Breast epithelium (tissue), 3 donors: Measurements from ENCODE around the gene CLCA2.

Experiments
- POLR2A ChIP-seq: fragments of 450-650 bp; IDR thresholded peaks from one replicate; pipeline ENCODE4 v1.6.1; 2016; ENCODE audit warnings: antibody characterized with exemption, mild to moderate bottlenecking, moderate library complexity
- TF ChIP-seq, protein P1 (sequence below), 3 donors: fragments of 450-650 bp; IDR thresholded peaks; one replicate each; pipeline ENCODE4 v1.5.1; 2016 to 2017; ENCODE audit warnings: antibody characterized with exemption in 3 of 3, mild to moderate bottlenecking in 3 of 3, moderate library complexity in 3 of 3

DNA sequence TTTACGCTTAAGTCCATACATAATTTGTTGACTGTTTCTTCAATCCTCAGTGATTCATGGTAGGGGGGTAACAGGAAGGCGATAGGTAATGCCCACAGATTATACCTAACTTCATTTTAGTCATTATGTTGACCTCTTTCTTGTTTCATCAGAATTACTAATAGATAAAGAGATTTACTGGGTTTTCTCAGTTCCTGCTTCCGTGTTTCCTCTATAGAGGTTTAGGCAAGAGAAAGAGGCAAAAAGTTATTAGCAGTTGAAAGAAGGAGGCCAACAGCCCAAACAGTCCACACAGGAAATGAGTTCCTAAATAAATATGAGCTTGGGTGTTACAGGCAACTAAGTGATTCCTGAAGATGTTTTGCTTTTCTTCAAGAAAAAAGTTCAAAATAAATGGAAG is 26.9 kb downstream of the CLCA2 start:
- TF ChIP-seq, protein P1, sequence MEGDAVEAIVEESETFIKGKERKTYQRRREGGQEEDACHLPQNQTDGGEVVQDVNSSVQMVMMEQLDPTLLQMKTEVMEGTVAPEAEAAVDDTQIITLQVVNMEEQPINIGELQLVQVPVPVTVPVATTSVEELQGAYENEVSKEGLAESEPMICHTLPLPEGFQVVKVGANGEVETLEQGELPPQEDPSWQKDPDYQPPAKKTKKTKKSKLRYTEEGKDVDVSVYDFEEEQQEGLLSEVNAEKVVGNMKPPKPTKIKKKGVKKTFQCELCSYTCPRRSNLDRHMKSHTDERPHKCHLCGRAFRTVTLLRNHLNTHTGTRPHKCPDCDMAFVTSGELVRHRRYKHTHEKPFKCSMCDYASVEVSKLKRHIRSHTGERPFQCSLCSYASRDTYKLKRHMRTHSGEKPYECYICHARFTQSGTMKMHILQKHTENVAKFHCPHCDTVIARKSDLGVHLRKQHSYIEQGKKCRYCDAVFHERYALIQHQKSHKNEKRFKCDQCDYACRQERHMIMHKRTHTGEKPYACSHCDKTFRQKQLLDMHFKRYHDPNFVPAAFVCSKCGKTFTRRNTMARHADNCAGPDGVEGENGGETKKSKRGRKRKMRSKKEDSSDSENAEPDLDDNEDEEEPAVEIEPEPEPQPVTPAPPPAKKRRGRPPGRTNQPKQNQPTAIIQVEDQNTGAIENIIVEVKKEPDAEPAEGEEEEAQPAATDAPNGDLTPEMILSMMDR (IDR thresholded peaks at IDR 0.05): no peak
- TF ChIP-seq POLR2A: no peak
